WTC11 (cell line): ENCODE measurements around the gene NR1I2. TPM values are rescaled to one million over a fixed set of nuclear protein-coding genes. Genes with fewer than 3 reads are reported as not detected.

Source experiments
- ATAC-seq: fragments of 200-7000 bp; cut with Tn5 transposase; 2 replicates; pipeline ENCODE4 v1.10.0; 2021; ENCODE audit warnings: mild to moderate bottlenecking, moderate library complexity
- CTCF ChIA-PET: fragments of 300-600 bp; sonication (Branson Sonifier 250); formaldehyde crosslinking; loops from one replicate; lab custom pipeline; 2021; ENCODE audit warnings: antibody characterized with exemption; lab: Charles Lee
- POLR2A ChIA-PET: fragments of 350-600 bp; sonication (Branson Sonifier 250); formaldehyde crosslinking; loops from one replicate; lab custom pipeline; 2021; ENCODE audit warnings: antibody characterized with exemption; lab: Charles Lee
- DNase-seq: peaks from one replicate; pipeline ENCODE4 v3.0.0; 2021; ENCODE audit warnings: low spot score
- H3K27ac Mint-ChIP-seq: 2 replicates; pipeline ENCODE4 v1.8.0; 2021; ENCODE audit warnings: mixed read lengths
- H3K27me3 Mint-ChIP-seq: 2 replicates; pipeline ENCODE4 v1.8.0; 2021; ENCODE audit warnings: low read depth, mild to moderate bottlenecking, moderate library complexity, mixed read lengths
- H3K36me3 Mint-ChIP-seq: 2 replicates; pipeline ENCODE4 v1.8.0; 2021; ENCODE audit warnings: mixed read lengths
- H3K4me1 Mint-ChIP-seq: 2 replicates; pipeline ENCODE4 v1.8.0; 2022; ENCODE audit warnings: mixed read lengths
- H3K4me3 Mint-ChIP-seq: 2 replicates; pipeline ENCODE4 v1.8.0; 2021; ENCODE audit warnings: mild to moderate bottlenecking, moderate library complexity, mixed read lengths
- H3K9me3 Mint-ChIP-seq: 2 replicates; pipeline ENCODE4 v1.8.0; 2021; ENCODE audit warnings: mixed read lengths
- CREB1 ChIP-seq: sonication (generic); formaldehyde crosslinking; IDR thresholded peaks from 2 replicates; pipeline ENCODE4 v1.8.0; 2023; ENCODE audit warnings: mild to moderate bottlenecking, missing genetic modification reagents
- CREM ChIP-seq: sonication (generic); formaldehyde crosslinking; IDR thresholded peaks from 2 replicates; pipeline ENCODE4 v1.8.1; 2022; ENCODE audit warnings: mild to moderate bottlenecking, missing genetic modification reagents, moderate library complexity
- FOXP1 ChIP-seq: sonication (generic); formaldehyde crosslinking; IDR thresholded peaks from 2 replicates; pipeline ENCODE4 v1.8.0; 2022; ENCODE audit warnings: missing genetic modification reagents, mild to moderate bottlenecking, moderate library complexity, borderline replicate concordance
- GRHL2 ChIP-seq: fragments of 250-450 bp; sonication (Bioruptor Pico); IDR thresholded peaks from 2 replicates; pipeline ENCODE4 v1.8.0; 2022; ENCODE audit warnings: mild to moderate bottlenecking, moderate library complexity; ENCODE audit not compliant: insufficient replicate concordance, severe bottlenecking
- GTF2I ChIP-seq: fragments of 250-450 bp; sonication (Bioruptor Pico); conservative IDR thresholded peaks from 2 replicates; pipeline ENCODE4 v1.4.0; 2021; ENCODE audit warnings: mild to moderate bottlenecking
- OVOL2 ChIP-seq: fragments of 250-450 bp; sonication (Bioruptor Pico); IDR thresholded peaks from 2 replicates; pipeline ENCODE4 v1.9.0; 2021; ENCODE audit warnings: mild to moderate bottlenecking, borderline replicate concordance
- total RNA-seq: library from RNA; stranded (reverse); gene quantifications from 3 replicates; pipeline ENCODE4 v1.2.3, GENCODE V29; 2021
- TF ChIP-seq, protein P1 (sequence below): sonication (generic); formaldehyde crosslinking; IDR thresholded peaks from 2 replicates; pipeline ENCODE4 v1.8.1; 2022; ENCODE audit warnings: low read depth, mild to moderate bottlenecking, moderate library complexity, missing genetic modification reagents, borderline replicate concordance
- TF ChIP-seq, protein P2 (sequence below): sonication (generic); formaldehyde crosslinking; IDR thresholded peaks from 2 replicates; pipeline ENCODE4 v1.8.0; 2023; ENCODE audit warnings: mild to moderate bottlenecking, missing genetic modification reagents
- TF ChIP-seq, protein P3 (sequence below): sonication (generic); formaldehyde crosslinking; IDR thresholded peaks from 2 replicates; pipeline ENCODE4 v1.8.1; 2023; ENCODE audit warnings: mild to moderate bottlenecking, missing genetic modification reagents
- TF ChIP-seq, protein P4 (sequence below): sonication (generic); formaldehyde crosslinking; IDR thresholded peaks from 2 replicates; pipeline ENCODE4 v1.8.1; 2023; ENCODE audit warnings: mild to moderate bottlenecking, moderate library complexity, missing genetic modification reagents
- TF ChIP-seq, protein P5 (sequence below): sonication (generic); formaldehyde crosslinking; IDR thresholded peaks from 2 replicates; pipeline ENCODE4 v1.8.0; 2022; ENCODE audit warnings: mild to moderate bottlenecking, missing genetic modification reagents
- TF ChIP-seq, protein P6 (sequence below): sonication (generic); formaldehyde crosslinking; IDR thresholded peaks from 2 replicates; pipeline ENCODE4 v1.8.1; 2022; ENCODE audit warnings: mild to moderate bottlenecking, missing genetic modification reagents, moderate library complexity, borderline replicate concordance
- TF ChIP-seq, protein P7 (sequence below): sonication (generic); formaldehyde crosslinking; IDR thresholded peaks from 2 replicates; pipeline ENCODE4 v1.8.0; 2023; ENCODE audit warnings: missing genetic modification reagents

NR1I2 gene
- total RNA-seq, 1 experiment from 2014 or later, result 1.7 TPM

DNA sequence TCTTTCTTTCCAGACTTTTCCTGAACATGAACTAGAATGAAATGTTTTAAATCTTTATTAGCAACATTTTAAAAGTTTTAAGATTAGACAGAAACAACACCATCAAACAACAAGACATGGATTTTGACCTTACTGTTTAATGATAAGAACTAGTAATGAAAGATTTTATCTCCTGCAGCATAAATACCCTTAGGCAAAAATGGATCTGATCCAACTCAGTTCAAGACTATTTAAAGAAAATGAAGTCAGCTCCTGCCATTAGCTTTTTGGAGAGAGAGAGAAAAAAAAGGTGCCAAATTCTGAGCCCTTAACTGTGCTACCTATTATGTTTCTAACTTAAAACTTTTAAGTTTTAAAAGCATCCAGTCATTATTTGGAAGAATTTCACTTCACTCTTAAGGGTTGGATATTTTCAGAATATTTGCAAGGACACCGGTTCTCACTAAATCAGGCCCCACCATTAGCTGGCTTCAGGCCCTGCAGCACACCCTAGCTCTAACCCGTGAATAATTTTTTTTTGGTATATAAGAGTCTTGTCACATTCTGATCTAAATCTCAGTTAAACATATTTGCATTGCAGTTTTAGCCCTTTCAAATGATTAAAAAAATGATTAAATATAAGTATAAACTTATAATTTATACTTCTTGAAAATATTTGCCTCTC is 60.0 kb downstream of the NR1I2 start:
- Mint-ChIP-seq H3K27me3 (no peaks in the 10 kb centered on the region), H3K27ac (no peak overlapping the region), H3K4me1 (peaks cover 4% of the 10 kb centered on the region), H3K36me3 (peaks cover 18% of the 10 kb centered on the region), H3K4me3 (no peak overlapping the region), H3K9me3 (peaks cover 5% of the 10 kb centered on the region)
- POLR2A ChIA-PET, result no interaction called here
- TF ChIP-seq CREB1 (CRISPR knock-in tag), result no peak
- TF ChIP-seq, protein P1, sequence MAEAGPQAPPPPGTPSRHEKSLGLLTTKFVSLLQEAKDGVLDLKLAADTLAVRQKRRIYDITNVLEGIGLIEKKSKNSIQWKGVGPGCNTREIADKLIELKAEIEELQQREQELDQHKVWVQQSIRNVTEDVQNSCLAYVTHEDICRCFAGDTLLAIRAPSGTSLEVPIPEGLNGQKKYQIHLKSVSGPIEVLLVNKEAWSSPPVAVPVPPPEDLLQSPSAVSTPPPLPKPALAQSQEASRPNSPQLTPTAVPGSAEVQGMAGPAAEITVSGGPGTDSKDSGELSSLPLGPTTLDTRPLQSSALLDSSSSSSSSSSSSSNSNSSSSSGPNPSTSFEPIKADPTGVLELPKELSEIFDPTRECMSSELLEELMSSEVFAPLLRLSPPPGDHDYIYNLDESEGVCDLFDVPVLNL (CRISPR knock-in tag), result no peak
- no peak for TF ChIP-seq OVOL2
- TF ChIP-seq GRHL2 (CRISPR knock-in tag), result no peak
- no peak for TF ChIP-seq CREM (CRISPR knock-in tag)
- TF ChIP-seq, protein P2, sequence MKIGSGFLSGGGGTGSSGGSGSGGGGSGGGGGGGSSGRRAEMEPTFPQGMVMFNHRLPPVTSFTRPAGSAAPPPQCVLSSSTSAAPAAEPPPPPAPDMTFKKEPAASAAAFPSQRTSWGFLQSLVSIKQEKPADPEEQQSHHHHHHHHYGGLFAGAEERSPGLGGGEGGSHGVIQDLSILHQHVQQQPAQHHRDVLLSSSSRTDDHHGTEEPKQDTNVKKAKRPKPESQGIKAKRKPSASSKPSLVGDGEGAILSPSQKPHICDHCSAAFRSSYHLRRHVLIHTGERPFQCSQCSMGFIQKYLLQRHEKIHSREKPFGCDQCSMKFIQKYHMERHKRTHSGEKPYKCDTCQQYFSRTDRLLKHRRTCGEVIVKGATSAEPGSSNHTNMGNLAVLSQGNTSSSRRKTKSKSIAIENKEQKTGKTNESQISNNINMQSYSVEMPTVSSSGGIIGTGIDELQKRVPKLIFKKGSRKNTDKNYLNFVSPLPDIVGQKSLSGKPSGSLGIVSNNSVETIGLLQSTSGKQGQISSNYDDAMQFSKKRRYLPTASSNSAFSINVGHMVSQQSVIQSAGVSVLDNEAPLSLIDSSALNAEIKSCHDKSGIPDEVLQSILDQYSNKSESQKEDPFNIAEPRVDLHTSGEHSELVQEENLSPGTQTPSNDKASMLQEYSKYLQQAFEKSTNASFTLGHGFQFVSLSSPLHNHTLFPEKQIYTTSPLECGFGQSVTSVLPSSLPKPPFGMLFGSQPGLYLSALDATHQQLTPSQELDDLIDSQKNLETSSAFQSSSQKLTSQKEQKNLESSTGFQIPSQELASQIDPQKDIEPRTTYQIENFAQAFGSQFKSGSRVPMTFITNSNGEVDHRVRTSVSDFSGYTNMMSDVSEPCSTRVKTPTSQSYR (CRISPR knock-in tag), result no peak
- TF ChIP-seq, protein P3, sequence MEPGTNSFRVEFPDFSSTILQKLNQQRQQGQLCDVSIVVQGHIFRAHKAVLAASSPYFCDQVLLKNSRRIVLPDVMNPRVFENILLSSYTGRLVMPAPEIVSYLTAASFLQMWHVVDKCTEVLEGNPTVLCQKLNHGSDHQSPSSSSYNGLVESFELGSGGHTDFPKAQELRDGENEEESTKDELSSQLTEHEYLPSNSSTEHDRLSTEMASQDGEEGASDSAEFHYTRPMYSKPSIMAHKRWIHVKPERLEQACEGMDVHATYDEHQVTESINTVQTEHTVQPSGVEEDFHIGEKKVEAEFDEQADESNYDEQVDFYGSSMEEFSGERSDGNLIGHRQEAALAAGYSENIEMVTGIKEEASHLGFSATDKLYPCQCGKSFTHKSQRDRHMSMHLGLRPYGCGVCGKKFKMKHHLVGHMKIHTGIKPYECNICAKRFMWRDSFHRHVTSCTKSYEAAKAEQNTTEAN (CRISPR knock-in tag), result no peak
- TF ChIP-seq FOXP1, result no peak
- TF ChIP-seq, protein P4, sequence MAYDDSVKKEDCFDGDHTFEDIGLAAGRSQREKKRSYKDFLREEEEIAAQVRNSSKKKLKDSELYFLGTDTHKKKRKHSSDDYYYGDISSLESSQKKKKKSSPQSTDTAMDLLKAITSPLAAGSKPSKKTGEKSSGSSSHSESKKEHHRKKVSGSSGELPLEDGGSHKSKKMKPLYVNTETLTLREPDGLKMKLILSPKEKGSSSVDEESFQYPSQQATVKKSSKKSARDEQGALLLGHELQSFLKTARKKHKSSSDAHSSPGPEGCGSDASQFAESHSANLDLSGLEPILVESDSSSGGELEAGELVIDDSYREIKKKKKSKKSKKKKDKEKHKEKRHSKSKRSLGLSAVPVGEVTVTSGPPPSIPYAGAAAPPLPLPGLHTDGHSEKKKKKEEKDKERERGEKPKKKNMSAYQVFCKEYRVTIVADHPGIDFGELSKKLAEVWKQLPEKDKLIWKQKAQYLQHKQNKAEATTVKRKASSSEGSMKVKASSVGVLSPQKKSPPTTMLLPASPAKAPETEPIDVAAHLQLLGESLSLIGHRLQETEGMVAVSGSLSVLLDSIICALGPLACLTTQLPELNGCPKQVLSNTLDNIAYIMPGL (CRISPR knock-in tag), result no peak
- ATAC-seq (no peak), DNase-seq (no peak)
- CTCF ChIA-PET, result interaction anchor here (1.4 kb wide), 1 partner anchor 11 kb away, joined by 5 read pairs; no protein-coding TSS in a partner anchor

DNA sequence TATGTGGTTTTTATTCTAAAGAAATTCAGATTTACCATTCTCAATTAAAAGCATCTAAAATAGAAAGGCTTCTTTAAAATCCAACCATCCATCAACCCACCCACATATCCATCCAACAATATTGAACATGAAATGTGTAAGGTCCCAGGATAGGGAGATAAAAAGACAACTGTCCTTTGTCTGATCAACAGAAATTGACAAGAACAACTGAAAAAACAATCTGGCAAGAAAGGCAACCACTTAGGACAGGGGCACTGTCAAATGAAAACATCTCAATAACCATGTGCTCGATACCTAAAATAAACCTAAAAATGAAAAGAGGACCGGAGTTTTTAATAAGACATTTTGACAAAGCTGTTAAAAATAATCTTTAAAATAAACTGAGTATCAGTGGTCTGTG is 67.2 kb downstream of the NR1I2 start:
- ChIA-PET POLR2A (no interaction called here), CTCF (no interaction called here)
- H3K4me3 Mint-ChIP-seq, result no peak overlapping the region
- peaks cover 16% of the 10 kb centered on the region; the same call in 1 of the 2 replicates for H3K36me3 Mint-ChIP-seq
- TF ChIP-seq, protein P5, sequence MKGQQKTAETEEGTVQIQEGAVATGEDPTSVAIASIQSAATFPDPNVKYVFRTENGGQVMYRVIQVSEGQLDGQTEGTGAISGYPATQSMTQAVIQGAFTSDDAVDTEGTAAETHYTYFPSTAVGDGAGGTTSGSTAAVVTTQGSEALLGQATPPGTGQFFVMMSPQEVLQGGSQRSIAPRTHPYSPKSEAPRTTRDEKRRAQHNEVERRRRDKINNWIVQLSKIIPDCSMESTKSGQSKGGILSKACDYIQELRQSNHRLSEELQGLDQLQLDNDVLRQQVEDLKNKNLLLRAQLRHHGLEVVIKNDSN (CRISPR knock-in tag), result no peak
- TF ChIP-seq, protein P3 (CRISPR knock-in tag), result no peak
- TF ChIP-seq GTF2I (CRISPR knock-in tag), result no peak
- TF ChIP-seq, protein P6, sequence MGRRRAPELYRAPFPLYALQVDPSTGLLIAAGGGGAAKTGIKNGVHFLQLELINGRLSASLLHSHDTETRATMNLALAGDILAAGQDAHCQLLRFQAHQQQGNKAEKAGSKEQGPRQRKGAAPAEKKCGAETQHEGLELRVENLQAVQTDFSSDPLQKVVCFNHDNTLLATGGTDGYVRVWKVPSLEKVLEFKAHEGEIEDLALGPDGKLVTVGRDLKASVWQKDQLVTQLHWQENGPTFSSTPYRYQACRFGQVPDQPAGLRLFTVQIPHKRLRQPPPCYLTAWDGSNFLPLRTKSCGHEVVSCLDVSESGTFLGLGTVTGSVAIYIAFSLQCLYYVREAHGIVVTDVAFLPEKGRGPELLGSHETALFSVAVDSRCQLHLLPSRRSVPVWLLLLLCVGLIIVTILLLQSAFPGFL (CRISPR knock-in tag), result no peak
- no peak for TF ChIP-seq CREM (CRISPR knock-in tag)
- TF ChIP-seq, protein P7, sequence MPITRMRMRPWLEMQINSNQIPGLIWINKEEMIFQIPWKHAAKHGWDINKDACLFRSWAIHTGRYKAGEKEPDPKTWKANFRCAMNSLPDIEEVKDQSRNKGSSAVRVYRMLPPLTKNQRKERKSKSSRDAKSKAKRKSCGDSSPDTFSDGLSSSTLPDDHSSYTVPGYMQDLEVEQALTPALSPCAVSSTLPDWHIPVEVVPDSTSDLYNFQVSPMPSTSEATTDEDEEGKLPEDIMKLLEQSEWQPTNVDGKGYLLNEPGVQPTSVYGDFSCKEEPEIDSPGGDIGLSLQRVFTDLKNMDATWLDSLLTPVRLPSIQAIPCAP (CRISPR knock-in tag), result no peak
- H3K27ac Mint-ChIP-seq, result no peak overlapping the region
- DNase-seq (no peak), ATAC-seq (no peak)
- no peaks in the 10 kb centered on the region for H3K27me3 Mint-ChIP-seq
- peaks cover under 1% of the 10 kb centered on the region; the same call in 1 of the 2 replicates for H3K9me3 Mint-ChIP-seq
- H3K4me1 Mint-ChIP-seq, result peaks cover 4% of the 10 kb centered on the region
